ENCODE results near the gene PWP1.
"Not testable (repeated sequence)": the region's sequence is repeated elsewhere in the genome, so short reads cannot be mapped to it uniquely, and the experiment has no call there.

Gene PWP1

GRCh38 chr12:107669946-107670345 lies 15.7 kb upstream of the PWP1 start:
- no peak for DNase-seq

GRCh38 chr12:107670999-107671643 lies 14.5 kb upstream of the PWP1 start:
- no peak for DNase-seq

- DNase-seq, result no peak
Observed at GRCh38 chr12:107677671-107678070, 7.9 kb upstream of the PWP1 start.

GRCh38 chr12:107679336-107679735 lies 6.3 kb upstream of the PWP1 start:
- DNase-seq, result no peak

- DNase-seq, result no peak
Observed at GRCh38 chr12:107681455-107681835, 4.2 kb upstream of the PWP1 start.

- no peak for DNase-seq
Observed at GRCh38 chr12:107681836-107682820, 3.5 kb upstream of the PWP1 start.

GRCh38 chr12:107684029-107684795 lies 1.4 kb upstream of the PWP1 start:
- DNase-seq, result no peak

GRCh38 chr12:107684990-107685359 lies 624 bp upstream of the PWP1 start:
- no peak for DNase-seq

GRCh38 chr12:107695772-107696171 lies 10.2 kb downstream of the PWP1 start:
- not testable (repeated sequence) for DNase-seq

- no peak for DNase-seq
Observed at GRCh38 chr12:107702106-107702505, 16.5 kb downstream of the PWP1 start.

GRCh38 chr12:107704041-107704440 lies 18.4 kb downstream of the PWP1 start:
- no peak for DNase-seq

GRCh38 chr12:107705522-107705921 lies 19.9 kb downstream of the PWP1 start:
- not testable (repeated sequence) for DNase-seq

- DNase-seq, result no peak
Observed at GRCh38 chr12:107715780-107716179, 30.2 kb downstream of the PWP1 start.

GRCh38 chr12:107718606-107719005 lies 33.0 kb downstream of the PWP1 start:
- no peak for DNase-seq

- not testable (repeated sequence) for DNase-seq
Observed at GRCh38 chr12:107727327-107727726, 41.7 kb downstream of the PWP1 start.

GRCh38 chr12:107727742-107728141 lies 42.1 kb downstream of the PWP1 start:
- DNase-seq, result not testable (repeated sequence)

- DNase-seq, result no peak
Observed at GRCh38 chr12:107730618-107731341, 45.2 kb downstream of the PWP1 start.

GRCh38 chr12:107731366-107731765 lies 45.8 kb downstream of the PWP1 start:
- no peak for DNase-seq

- no peak for DNase-seq
Observed at GRCh38 chr12:107732365-107732764, 46.8 kb downstream of the PWP1 start.

- DNase-seq, result no peak
Observed at GRCh38 chr12:107734139-107734538, 48.5 kb downstream of the PWP1 start.

GRCh38 chr12:107735763-107736162 lies 50.2 kb downstream of the PWP1 start:
- no peak for DNase-seq

GRCh38 chr12:107736914-107737313 lies 51.3 kb downstream of the PWP1 start:
- DNase-seq, result no peak

- no peak for DNase-seq
Observed at GRCh38 chr12:107748472-107748871, 62.9 kb downstream of the PWP1 start.

Measured in SIG-M5 (cell line).